H9 (cell line): ENCODE results near the gene HLX. TPM values are rescaled to one million over a fixed set of nuclear protein-coding genes. Genes with fewer than 3 reads are reported as not detected.
A peak's percentile ranks its signal among the peaks of the same experiment; 100 is the strongest.

Experiments
- DNase-seq: peaks from one replicate; pipeline ENCODE4 v3.0.0-alpha.2; 2017
- H2AFZ ChIP-seq: one replicate; pipeline ENCODE4 v1.6.1; 2013; ENCODE audit warnings: mild to moderate bottlenecking, low read length, control low read depth, moderate library complexity
- H2AK5ac ChIP-seq: 2 replicates; pipeline ENCODE4 v1.6.1; 2013; ENCODE audit warnings: low read length, control low read depth, mixed read lengths; ENCODE audit not compliant: insufficient read length
- H2BK120ac ChIP-seq: one replicate; pipeline ENCODE4 v1.6.1; 2013; ENCODE audit warnings: low read depth, mild to moderate bottlenecking, low read length, control low read depth, inconsistent platforms; ENCODE audit not compliant: poor library complexity, severe bottlenecking
- H2BK12ac ChIP-seq: 2 replicates; pipeline ENCODE4 v1.6.1; 2013; ENCODE audit warnings: low read length, control low read depth, mixed read lengths, low read depth; ENCODE audit not compliant: insufficient read length
- H2BK15ac ChIP-seq: 2 replicates; pipeline ENCODE4 v1.6.1; 2013; ENCODE audit warnings: low read depth, low read length, control low read depth
- H2BK20ac ChIP-seq: one replicate; pipeline ENCODE4 v1.6.1; 2013; ENCODE audit warnings: low read depth, mild to moderate bottlenecking, low read length, control low read depth, inconsistent platforms; ENCODE audit not compliant: poor library complexity, severe bottlenecking
- H2BK5ac ChIP-seq: 2 replicates; pipeline ENCODE4 v1.6.1; 2013; ENCODE audit warnings: low read length, control low read depth, mixed read lengths; ENCODE audit not compliant: insufficient read length
- H3K14ac ChIP-seq: 2 replicates; pipeline ENCODE4 v1.6.1; 2013; ENCODE audit warnings: low read length, control low read depth; ENCODE audit not compliant: insufficient read depth
- H3K18ac ChIP-seq: 2 replicates; pipeline ENCODE4 v1.6.1; 2013; ENCODE audit warnings: low read depth, mild to moderate bottlenecking, mixed read lengths, low read length, control low read depth; ENCODE audit not compliant: insufficient read length
- H3K23ac ChIP-seq: 2 replicates; pipeline ENCODE4 v1.6.1; 2013; ENCODE audit warnings: low read length, control low read depth, mixed read lengths, low read depth; ENCODE audit not compliant: insufficient read length
- H3K23me2 ChIP-seq: 2 replicates; pipeline ENCODE4 v1.6.1; 2013; ENCODE audit warnings: low read depth, mild to moderate bottlenecking, mixed read lengths, low read length, control low read depth; ENCODE audit not compliant: insufficient read length, poor library complexity, severe bottlenecking
- H3K27ac ChIP-seq: 2 replicates; pipeline ENCODE4 v1.5.1; 2013; ENCODE audit warnings: low read length, control low read depth, mixed read lengths, low read depth; ENCODE audit not compliant: insufficient read length
- H3K27me3 ChIP-seq: 2 replicates; pipeline ENCODE4 v1.6.1; 2013; ENCODE audit warnings: low read length, control low read depth, inconsistent platforms; ENCODE audit not compliant: insufficient read depth
- H3K4ac ChIP-seq: 2 replicates; pipeline ENCODE4 v1.6.1; 2013; ENCODE audit warnings: low read depth, mild to moderate bottlenecking, control low read depth, inconsistent platforms, low read length, moderate library complexity
- H3K4me1 ChIP-seq: 2 replicates; pipeline ENCODE4 v1.6.1; 2013; ENCODE audit warnings: low read length, control low read depth, inconsistent platforms; ENCODE audit not compliant: insufficient read depth
- H3K4me2 ChIP-seq: 2 replicates; pipeline ENCODE4 v1.6.1; 2013; ENCODE audit warnings: low read length, control low read depth, mixed read lengths; ENCODE audit not compliant: insufficient read length, insufficient read depth
- H3K56ac ChIP-seq: 2 replicates; pipeline ENCODE4 v1.6.1; 2013; ENCODE audit warnings: low read depth, mild to moderate bottlenecking, mixed read lengths, low read length, control low read depth; ENCODE audit not compliant: insufficient read length
- H3K79me1 ChIP-seq: 2 replicates; pipeline ENCODE4 v1.6.1; 2013; ENCODE audit warnings: low read depth, mild to moderate bottlenecking, moderate library complexity, low read length, control low read depth, inconsistent platforms; ENCODE audit not compliant: insufficient read depth, poor library complexity, severe bottlenecking
- H3K79me2 ChIP-seq: 2 replicates; pipeline ENCODE4 v1.6.1; 2013; ENCODE audit warnings: low read length, control low read depth, inconsistent platforms; ENCODE audit not compliant: insufficient read depth
- H3K9ac ChIP-seq: 2 replicates; pipeline ENCODE4 v1.6.1; 2013; ENCODE audit warnings: low read length, control low read depth, mixed read lengths; ENCODE audit not compliant: insufficient read length; ENCODE audit errors: extremely low read depth
- H3K9me3 ChIP-seq: one replicate; pipeline ENCODE4 v1.6.1; 2013; ENCODE audit warnings: low read depth, low read length, inconsistent platforms; ENCODE audit not compliant: control insufficient read depth
- H3T11ph ChIP-seq: one replicate; pipeline ENCODE4 v1.6.1; 2013; ENCODE audit warnings: mild to moderate bottlenecking, low read length, control low read depth, inconsistent platforms
- H4K20me1 ChIP-seq: one replicate; pipeline ENCODE4 v1.6.1; 2013; ENCODE audit not compliant: control insufficient read depth, insufficient read length, insufficient read depth
- H4K5ac ChIP-seq: 2 replicates; pipeline ENCODE4 v1.6.1; 2013; ENCODE audit warnings: low read depth, mild to moderate bottlenecking, mixed read lengths, low read length, control low read depth; ENCODE audit not compliant: insufficient read length
- H4K8ac ChIP-seq: replicated peaks from 2 replicates; pipeline ENCODE4 v1.6.1; 2013; ENCODE audit warnings: low read length, control low read depth, mixed read lengths, low read depth; ENCODE audit not compliant: insufficient read length
- H4K91ac ChIP-seq: 2 replicates; pipeline ENCODE4 v1.6.1; 2013; ENCODE audit warnings: low read depth, mild to moderate bottlenecking, moderate library complexity, mixed read lengths, low read length, control low read depth; ENCODE audit not compliant: insufficient read length
- H3K27ac Mint-ChIP-seq, 3 experiments: 2 replicates in 2 of 3; 3 replicates in 1 of 3; pipeline ENCODE4 v1.8.0; 2020 to 2021; ENCODE audit warnings: mixed read lengths in 3 of 3, mild to moderate bottlenecking in 1 of 3, moderate library complexity in 1 of 3
- H3K27me3 Mint-ChIP-seq: 2 replicates; pipeline ENCODE4 v1.8.0; 2021; ENCODE audit warnings: low read depth, mild to moderate bottlenecking, moderate library complexity, mixed read lengths
- H3K36me3 Mint-ChIP-seq, 3 experiments: 2 replicates in 2 of 3; 3 replicates in 1 of 3; pipeline ENCODE4 v1.8.0; 2020 to 2021; ENCODE audit warnings: low read depth in 3 of 3, mixed read lengths in 3 of 3; ENCODE audit not compliant: insufficient read depth in 1 of 3
- H3K4me1 Mint-ChIP-seq, 2 experiments: 2 replicates each; pipeline ENCODE4 v1.8.0; 2020; ENCODE audit warnings: mixed read lengths in 2 of 2
- H3K4me3 Mint-ChIP-seq, 2 experiments: 2 replicates in 1 of 2; 3 replicates in 1 of 2; pipeline ENCODE4 v1.8.0; 2020 to 2021; ENCODE audit warnings: mild to moderate bottlenecking in 2 of 2, mixed read lengths in 2 of 2, moderate library complexity in 1 of 2
- H3K9me3 Mint-ChIP-seq, 2 experiments: 2 replicates in 1 of 2; 3 replicates in 1 of 2; pipeline ENCODE4 v1.8.0; 2020; ENCODE audit warnings: mild to moderate bottlenecking in 2 of 2, mixed read lengths in 2 of 2, moderate library complexity in 1 of 2
- whole genome bisulfite sequencing: extraction: QIAGEN DNeasy Blood & Tissue Kit; methylation state at CpG from one replicate; pipeline ENCODE4 v1.1.7; 2013; ENCODE audit warnings: missing lambda C conversion rate, low lambda C conversion rate, mixed read lengths; ENCODE audit not compliant: insufficient read length; ENCODE audit errors: extremely low coverage; 5-methylcytosine and 5-hydroxymethylcytosine counted together
- total RNA-seq: library from RNA; stranded (reverse); gene quantifications from 2 replicates; pipeline ENCODE4 v1.2.1, GENCODE V29; 2021
- TF ChIP-seq, protein P1 (sequence below): fragments of 200-600 bp; sonication (generic); conservative IDR thresholded peaks from 3 replicates; pipeline ENCODE4 v1.8.0; 2021; ENCODE audit warnings: antibody characterized with exemption, mild to moderate bottlenecking

Gene HLX
- total RNA-seq, 1 experiment from 2014 or later, result 0.37 TPM

DNA sequence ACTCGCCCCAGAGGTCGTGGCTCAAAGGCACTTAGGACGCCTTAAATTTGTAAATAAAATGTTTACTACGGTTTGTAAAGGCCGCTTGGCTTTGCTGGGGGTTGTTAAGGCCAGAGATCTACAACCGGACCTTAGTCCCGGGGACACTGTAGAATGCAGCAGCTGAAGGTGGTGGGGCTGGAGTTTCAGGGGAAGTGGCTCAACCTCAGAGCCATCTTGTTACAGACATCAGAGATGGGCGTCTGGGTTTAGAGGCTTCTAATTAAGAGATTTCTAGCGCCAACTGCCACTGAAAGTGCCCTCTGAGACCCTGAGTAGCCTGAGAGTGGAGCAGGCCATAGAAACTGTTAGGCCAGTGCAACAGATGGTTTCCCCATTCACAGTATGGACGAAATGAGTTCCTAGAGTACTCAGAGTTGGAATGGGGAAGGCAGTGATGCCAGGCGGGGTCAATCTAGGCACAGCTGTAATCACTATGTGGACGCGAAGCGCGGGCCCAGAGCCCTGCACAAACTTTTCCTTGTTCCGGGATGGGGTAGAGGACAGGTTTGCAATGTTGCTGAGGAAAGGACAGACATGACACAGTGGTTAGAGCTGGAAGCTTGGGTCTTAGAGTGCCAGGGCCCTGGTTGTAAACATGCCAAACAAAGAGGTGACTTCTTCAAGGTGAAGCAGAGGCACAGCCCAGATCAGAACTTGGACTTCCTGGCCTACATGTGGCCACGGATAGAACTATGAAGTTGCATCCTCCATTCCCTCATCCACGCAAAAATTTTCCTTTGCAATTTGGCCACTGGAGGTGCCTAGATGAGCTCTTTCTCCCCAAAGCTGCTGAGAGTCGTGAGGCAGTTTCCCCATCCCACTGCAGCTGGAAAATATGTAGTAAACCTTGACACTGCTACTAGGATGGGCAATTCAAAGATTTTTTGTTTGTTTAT, 6.0 kb downstream of the HLX start:
- Histone ChIP-seq H3K27ac (no peak overlapping the region), H3K18ac (no peak overlapping the region), H3K23me2 (peaks cover 9% of the 10 kb centered on the region), H3K9me3 (no peaks in the 10 kb centered on the region), H2AK5ac (no peak overlapping the region), H2AFZ (no peak overlapping the region), H3K23ac (no peak overlapping the region), H4K5ac (no peak overlapping the region), H3K4ac (no peak overlapping the region), H2BK12ac (no peak overlapping the region), H3K9ac (no peak overlapping the region), H3K27me3 (peaks cover 99% of the 10 kb centered on the region), H3K14ac (no peak overlapping the region), H4K20me1 (peaks cover 7% of the 10 kb centered on the region), H3K79me1 (no peaks in the 10 kb centered on the region), H2BK15ac (no peak overlapping the region), H3K4me1 (no peaks in the 10 kb centered on the region), H3K4me2 (peak overlapping the region; percentile 75), H3T11ph (no peak overlapping the region), H2BK20ac (no peak overlapping the region), H2BK120ac (no peak overlapping the region), H3K56ac (no peak overlapping the region), H2BK5ac (no peak overlapping the region), H4K8ac (no peak overlapping the region), H3K79me2 (no peaks in the 10 kb centered on the region), H4K91ac (no peak overlapping the region)
- Mint-ChIP-seq H3K27ac (no peak overlapping the region), H3K36me3 (no peaks in the 10 kb centered on the region; a peak in 2 of 7 replicates), H3K9me3 (peaks cover 0 to 3% of the 10 kb centered on the region in 2 experiments; a peak in 1 of 5 replicates), H3K4me3 (peak overlapping the region; percentile 49 to 75), H3K4me1 (peaks cover 41 to 71% of the 10 kb centered on the region in 2 experiments), H3K27me3 (peaks cover 100% of the 10 kb centered on the region)
- no peak for DNase-seq
- no CpG with 5 or more reads among the region's 19 CpGs for WGBS
- TF ChIP-seq, protein P1, sequence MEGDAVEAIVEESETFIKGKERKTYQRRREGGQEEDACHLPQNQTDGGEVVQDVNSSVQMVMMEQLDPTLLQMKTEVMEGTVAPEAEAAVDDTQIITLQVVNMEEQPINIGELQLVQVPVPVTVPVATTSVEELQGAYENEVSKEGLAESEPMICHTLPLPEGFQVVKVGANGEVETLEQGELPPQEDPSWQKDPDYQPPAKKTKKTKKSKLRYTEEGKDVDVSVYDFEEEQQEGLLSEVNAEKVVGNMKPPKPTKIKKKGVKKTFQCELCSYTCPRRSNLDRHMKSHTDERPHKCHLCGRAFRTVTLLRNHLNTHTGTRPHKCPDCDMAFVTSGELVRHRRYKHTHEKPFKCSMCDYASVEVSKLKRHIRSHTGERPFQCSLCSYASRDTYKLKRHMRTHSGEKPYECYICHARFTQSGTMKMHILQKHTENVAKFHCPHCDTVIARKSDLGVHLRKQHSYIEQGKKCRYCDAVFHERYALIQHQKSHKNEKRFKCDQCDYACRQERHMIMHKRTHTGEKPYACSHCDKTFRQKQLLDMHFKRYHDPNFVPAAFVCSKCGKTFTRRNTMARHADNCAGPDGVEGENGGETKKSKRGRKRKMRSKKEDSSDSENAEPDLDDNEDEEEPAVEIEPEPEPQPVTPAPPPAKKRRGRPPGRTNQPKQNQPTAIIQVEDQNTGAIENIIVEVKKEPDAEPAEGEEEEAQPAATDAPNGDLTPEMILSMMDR, result no peak
